ENCODE data around the gene PREX1.

DNA sequence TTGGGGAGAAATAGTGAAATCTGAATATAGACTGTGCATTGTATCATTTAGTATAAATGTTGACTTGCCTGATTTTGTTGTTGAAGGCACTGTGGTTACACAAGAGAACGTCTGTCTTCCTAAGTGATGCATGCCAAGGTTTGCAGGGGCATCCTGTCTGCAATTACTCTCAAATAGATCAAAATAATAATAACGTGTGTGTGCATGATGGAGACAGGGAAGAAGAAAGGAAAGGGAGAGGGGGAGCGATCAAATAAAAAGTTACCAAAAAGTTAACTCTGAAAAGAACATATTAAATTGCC lies 14.4 kb downstream of the PREX1 start:
- TF ChIP-seq, protein P1, sequence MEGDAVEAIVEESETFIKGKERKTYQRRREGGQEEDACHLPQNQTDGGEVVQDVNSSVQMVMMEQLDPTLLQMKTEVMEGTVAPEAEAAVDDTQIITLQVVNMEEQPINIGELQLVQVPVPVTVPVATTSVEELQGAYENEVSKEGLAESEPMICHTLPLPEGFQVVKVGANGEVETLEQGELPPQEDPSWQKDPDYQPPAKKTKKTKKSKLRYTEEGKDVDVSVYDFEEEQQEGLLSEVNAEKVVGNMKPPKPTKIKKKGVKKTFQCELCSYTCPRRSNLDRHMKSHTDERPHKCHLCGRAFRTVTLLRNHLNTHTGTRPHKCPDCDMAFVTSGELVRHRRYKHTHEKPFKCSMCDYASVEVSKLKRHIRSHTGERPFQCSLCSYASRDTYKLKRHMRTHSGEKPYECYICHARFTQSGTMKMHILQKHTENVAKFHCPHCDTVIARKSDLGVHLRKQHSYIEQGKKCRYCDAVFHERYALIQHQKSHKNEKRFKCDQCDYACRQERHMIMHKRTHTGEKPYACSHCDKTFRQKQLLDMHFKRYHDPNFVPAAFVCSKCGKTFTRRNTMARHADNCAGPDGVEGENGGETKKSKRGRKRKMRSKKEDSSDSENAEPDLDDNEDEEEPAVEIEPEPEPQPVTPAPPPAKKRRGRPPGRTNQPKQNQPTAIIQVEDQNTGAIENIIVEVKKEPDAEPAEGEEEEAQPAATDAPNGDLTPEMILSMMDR (IDR thresholded peaks at IDR 0.05) = no peak
- no peak for TF ChIP-seq POLR2A (IDR thresholded peaks at IDR 0.05)
